ENCODE data around the gene ENDOV. TPM values are rescaled to one million over a fixed set of nuclear protein-coding genes. Genes with fewer than 3 reads are reported as not detected.
A peak's percentile ranks its signal among the peaks of the same experiment; 100 is the strongest.

The ENDOV gene
- total RNA-seq, 4 donors from 2014 or later, result 9.1 to 14.7 (median 13.0) TPM

- no peaks in the 10 kb centered on the region for H3K36me3 ChIP-seq
- intact Hi-C loops (cut with DNase I), result loop anchor here (10.0 kb wide), 1 partner anchor 67 kb away; the partner anchor contains the start of gene RPTOR
- H3K9me3 ChIP-seq, result no peaks in the 10 kb centered on the region
- DNase-seq (ENCODE audit: extremely low spot score), result no peak
- peaks cover 22 to 100% (median 64%) of the 10 kb centered on the region in 4 donors for H3K27me3 ChIP-seq
- no peak for TF ChIP-seq POLR2AphosphoS5 (IDR thresholded peaks at IDR 0.05)
- peak; percentile 38 to 48 (median 40) for TF ChIP-seq CTCF (IDR thresholded peaks at IDR 0.05)
- H3K4me1 ChIP-seq, result peaks cover 42 to 55% (median 52%) of the 10 kb centered on the region in 4 donors
- peak overlapping the region; percentile 49 to 59 (median 52) for H3K4me3 ChIP-seq
- H3K27ac ChIP-seq (replicated peaks in 1 of 4), result no peak overlapping the region
- 1% methylated on average over 13 of the region's 103 CpGs for WGBS
These were observed 62.9 kb downstream of the ENDOV start for GRCh38 chr17:80477647-80478478.

DNA sequence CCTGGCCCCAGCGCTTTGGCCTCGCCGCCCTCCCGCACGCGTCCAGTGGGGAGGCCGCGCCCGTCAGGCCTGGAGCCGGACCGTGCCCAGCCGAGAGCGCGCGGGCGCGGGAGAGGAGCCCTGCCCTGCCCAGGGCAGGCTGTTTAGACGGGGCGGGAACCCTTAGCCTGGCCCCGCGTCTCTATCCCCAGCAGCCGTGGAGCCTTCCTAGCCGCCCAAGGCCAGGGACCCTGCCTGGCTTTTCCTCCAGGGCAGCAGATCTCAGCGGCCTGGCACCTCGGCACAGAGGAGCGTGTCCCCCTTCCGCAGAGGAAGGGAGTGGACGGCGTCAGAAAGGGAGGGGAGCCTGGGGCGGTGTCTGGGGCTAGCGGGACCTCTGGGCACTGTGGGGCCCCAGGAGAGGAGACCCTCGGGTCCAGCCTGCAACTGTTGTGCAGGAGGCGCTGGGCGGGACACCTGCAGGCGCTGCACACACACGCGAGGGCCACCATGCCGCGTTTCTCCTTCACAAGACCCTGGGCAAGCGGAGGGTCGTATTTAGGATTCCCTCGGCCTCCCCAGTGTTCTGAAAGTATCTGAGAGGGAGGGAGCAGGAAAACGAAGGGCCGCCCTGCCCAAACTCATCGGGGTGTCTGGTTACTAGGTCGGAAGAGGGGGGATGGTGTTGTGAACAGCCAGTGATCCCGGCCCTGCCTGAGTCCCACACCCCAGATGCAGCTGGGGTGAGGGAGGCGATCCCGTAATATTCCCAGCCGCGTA lies 63.7 kb downstream of the ENDOV start:
- intact Hi-C loops (cut with DNase I), result loop anchor here (10.0 kb wide), 1 partner anchor 66 kb away; the partner anchor contains the start of gene RPTOR
- Histone ChIP-seq H3K4me3 (peak overlapping the region; percentile 49 to 59 (median 52)), H3K36me3 (no peaks in the 10 kb centered on the region), H3K27me3 (peaks cover 22 to 99% (median 64%) of the 10 kb centered on the region in 4 donors), H3K9me3 (no peaks in the 10 kb centered on the region), H3K4me1 (peaks cover 42 to 54% (median 51%) of the 10 kb centered on the region in 4 donors), H3K27ac (replicated peaks in 1 of 4) (no peak overlapping the region)
- TF ChIP-seq CTCF (IDR thresholded peaks at IDR 0.05) (no peak), EP300 (IDR thresholded peaks at IDR 0.05) (no peak), POLR2AphosphoS5 (IDR thresholded peaks at IDR 0.05) (no peak), POLR2A (IDR thresholded peaks at IDR 0.05; ENCODE audit: low read depth) (no peak)
- no peak for DNase-seq (ENCODE audit: extremely low spot score)
- WGBS, result 8% methylated on average over 33 of the region's 51 CpGs

DNA sequence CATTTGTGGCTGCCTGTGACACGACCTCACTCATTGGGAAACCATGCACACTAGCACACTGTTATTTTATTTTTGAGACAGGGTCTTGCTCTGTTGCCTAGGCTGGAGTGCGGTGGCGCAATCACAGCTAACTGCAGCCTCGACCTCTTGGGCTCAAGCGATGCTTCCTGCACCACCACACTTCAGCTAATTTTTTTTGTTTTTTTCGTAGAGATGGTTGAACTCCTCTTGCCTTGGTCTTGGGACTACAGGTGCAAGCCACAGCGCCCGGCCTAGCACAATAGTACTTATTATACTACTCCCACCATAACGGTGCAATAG lies 64.2 kb downstream of the ENDOV start:
- DNase-seq (ENCODE audit: extremely low spot score), result no peak
- TF ChIP-seq EP300 (IDR thresholded peaks at IDR 0.05), result no peak
- no peak for TF ChIP-seq POLR2A (IDR thresholded peaks at IDR 0.05; ENCODE audit: low read depth)
- TF ChIP-seq POLR2AphosphoS5 (IDR thresholded peaks at IDR 0.05), result no peak
- no peak for TF ChIP-seq CTCF (IDR thresholded peaks at IDR 0.05)
- 74% methylated on average over 9 of the region's 9 CpGs for WGBS
- no peak overlapping the region for H3K27ac ChIP-seq (replicated peaks in 1 of 4)
- peaks cover 42 to 49% (median 48%) of the 10 kb centered on the region in 4 donors for H3K4me1 ChIP-seq
- H3K9me3 ChIP-seq, result no peaks in the 10 kb centered on the region
- intact Hi-C loops (cut with DNase I), result loop anchor here (10.0 kb wide), 1 partner anchor 66 kb away; the partner anchor contains the start of gene RPTOR
- H3K4me3 ChIP-seq, result no peak overlapping the region
- H3K27me3 ChIP-seq, result peaks cover 22 to 99% (median 62%) of the 10 kb centered on the region in 4 donors
- no peaks in the 10 kb centered on the region for H3K36me3 ChIP-seq

DNA sequence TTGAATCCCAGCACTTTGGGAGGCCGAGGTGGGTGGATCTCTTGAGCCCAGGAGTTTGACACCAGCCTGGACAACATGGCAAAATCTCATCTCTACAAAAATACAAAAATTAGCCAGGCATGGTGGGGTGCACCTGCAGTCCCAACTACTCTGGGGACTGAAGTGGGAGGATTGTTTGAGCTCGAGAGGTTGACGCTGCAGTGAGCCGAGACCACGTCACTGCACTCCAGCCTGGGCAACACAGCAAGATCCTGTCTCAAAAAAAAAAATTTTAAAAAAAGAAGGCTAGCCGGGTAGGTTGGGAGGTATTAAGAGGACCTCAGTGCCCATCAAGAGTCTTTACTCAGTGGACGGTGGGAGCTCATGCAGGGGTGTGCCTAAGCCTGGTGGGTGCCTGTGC lies 65.3 kb downstream of the ENDOV start:
- no peak overlapping the region for H3K4me3 ChIP-seq
- peaks cover 34 to 39% (median 37%) of the 10 kb centered on the region in 4 donors for H3K4me1 ChIP-seq
- WGBS, result 88% methylated on average over 7 of the region's 7 CpGs
- no peak overlapping the region for H3K27ac ChIP-seq (replicated peaks in 1 of 4)
- H3K36me3 ChIP-seq, result no peaks in the 10 kb centered on the region
- TF ChIP-seq POLR2AphosphoS5 (IDR thresholded peaks at IDR 0.05) (no peak), EP300 (IDR thresholded peaks at IDR 0.05) (no peak), CTCF (IDR thresholded peaks at IDR 0.05) (no peak), POLR2A (IDR thresholded peaks at IDR 0.05; ENCODE audit: low read depth) (no peak)
- intact Hi-C loops (cut with DNase I), result no loop called here
- no peaks in the 10 kb centered on the region for H3K9me3 ChIP-seq
- peaks cover 22 to 97% (median 60%) of the 10 kb centered on the region in 4 donors for H3K27me3 ChIP-seq
- DNase-seq (ENCODE audit: extremely low spot score), result no peak
